ENCODE measurements around the gene SLC18A3. TPM values are rescaled to one million over a fixed set of nuclear protein-coding genes. Genes with fewer than 3 reads are reported as not detected.

The SLC18A3 gene
- total RNA-seq, 1 experiment from 2014 or later, result 0.30 TPM

GRCh38 chr10:49661140-49661856, 51.2 kb downstream of the SLC18A3 start:
- no TSS peak for BruUV-seq (replicated peaks)
- H3K4me1 ChIP-seq (ENCODE audit: insufficient read depth, low read length, poor library complexity, severe bottlenecking), result no peaks in the 10 kb centered on the region
- no peak for DNase-seq (ENCODE audit: low spot score)
- intact Hi-C loops (cut with micrococcal nuclease; ENCODE audit: unreplicated experiment), result no loop called here
- CTCF ChIA-PET, result no interaction called here
- TF ChIP-seq CTCF (conservative IDR thresholded peaks at IDR 0.05; ENCODE audit: low read depth, low read length), result no peak
- TF ChIP-seq EZH2 (IDR thresholded peaks at IDR 0.05; ENCODE audit: borderline replicate concordance, low read depth, low read length, poor library complexity, severe bottlenecking), result no peak
- peaks cover 5% of the 10 kb centered on the region for H3K9me3 ChIP-seq (ENCODE audit: low read depth, low read length, poor library complexity, severe bottlenecking)
- H3K27me3 ChIP-seq (replicated peaks; ENCODE audit: insufficient read depth, low read depth, low read length, poor library complexity), result no peaks in the 10 kb centered on the region
- H3K27ac ChIP-seq (ENCODE audit: low read depth, low read length, poor library complexity, severe bottlenecking), result no peak overlapping the region
- H3K36me3 ChIP-seq (ENCODE audit: insufficient read depth, low read length, poor library complexity, severe bottlenecking), result no peaks in the 10 kb centered on the region
- POLR2A ChIA-PET (ENCODE audit: low non-redundant PET), result no interaction called here
- H3K4me3 ChIP-seq (ENCODE audit: low read depth, low read length, poor library complexity, severe bottlenecking), result no peak overlapping the region

Other genes with a start within 250 kb of the SLC18A3 start
- gene DRGX, start 214.2 kb upstream of the SLC18A3 start, total RNA-seq (2021), result not detected in 2 replicates
- gene ERCC6, start 71.2 kb upstream of the SLC18A3 start, total RNA-seq (2021), result 11.0 and 11.4 TPM in 2 replicates
- 0.24 and 0.56 TPM in 2 replicates for gene CHAT, start 3.7 kb downstream of the SLC18A3 start, total RNA-seq (2021)
- not detected in 2 replicates for gene C10orf53, start 69.3 kb downstream of the SLC18A3 start, total RNA-seq (2021)
- gene OGDHL, start 152.0 kb downstream of the SLC18A3 start, total RNA-seq (2021), result 1.6 and 2.6 TPM in 2 replicates

Data from A673 (cell line).